Measurements from ENCODE around the gene CACNA1D. TPM values are rescaled to one million over a fixed set of nuclear protein-coding genes. Genes with fewer than 3 reads are reported as not detected.
"Not testable (repeated sequence)": the region's sequence is repeated elsewhere in the genome, so short reads cannot be mapped to it uniquely, and the experiment has no call there.

Gene CACNA1D
- total RNA-seq (10 to 100 TPM in 4 of 5 donors, 1 to 10 TPM in 1; 5.2 to 36.5 (median 20.4) TPM), polyA plus RNA-seq (under 1 TPM; 0.31 to 0.85 (median 0.61) TPM)
- long read RNA-seq, donor 1, result 0 reads
- long read RNA-seq, donor 2, partial matches to known transcripts, result 39 of 49 reads
- long read RNA-seq, donor 2, other reads (novel, unspliced or antisense), result 9 of 49 reads
- long read RNA-seq, donor 3, result 0 reads
- long read RNA-seq, donor 4, result 0 reads
- long read RNA-seq, donor 5, partial matches to known transcripts, result 0 of 1 reads
- long read RNA-seq, donor 5, other reads (novel, unspliced or antisense), result 0 of 1 reads
- long read RNA-seq, donor 6, result 0 reads
- long read RNA-seq, donor 7, result 0 reads
- long read RNA-seq, donor 8, result 0 reads
- long read RNA-seq, donor 9, partial matches to known transcripts, result 0 of 2 reads
- long read RNA-seq, donor 9, other reads (novel, unspliced or antisense), result 0 of 2 reads
- long read RNA-seq, donor 10, result 0 reads

GRCh38 chr3:53493963-53494791 is at the start of gene CACNA1D:
Gene CACNA1D, plus strand, starts transcription at chr3:53494611. Its CDS starts 556 bp downstream, at chr3:53495167.
- peak; percentile 71 to 85 for DNase-seq
- no peaks in the 10 kb centered on the region for H3K36me3 ChIP-seq
- H3K27ac ChIP-seq, result peak within 1 kb of the TSS; percentile 47 to 73 (median 58)
- 0 to 2% (median 1%) methylated on average over 16 to 122 of the region's 122 CpGs for WGBS, 5 donors
- H3K4me3 ChIP-seq, result peak within 1 kb of the TSS; percentile 59 to 80 (median 68)
- TF ChIP-seq POLR2A (IDR thresholded peaks at IDR 0.05) (no peak), CTCF (IDR thresholded peaks at IDR 0.05) (no peak), EP300 (IDR thresholded peaks at IDR 0.05) (no peak)
- intact Hi-C loops (cut with DNase I; ENCODE audit: low total_unique reads), result no loop called here
- H3K4me1 ChIP-seq, result peaks cover 19 to 55% (median 32%) of the 10 kb centered on the region in 4 donors
- H3K27me3 ChIP-seq, result peaks cover 0 to 52% (median 24%) of the 10 kb centered on the region in 3 donors
- no peaks in the 10 kb centered on the region for H3K9me3 ChIP-seq

GRCh38 chr3:53457068-53457467 is 37.3 kb upstream of the CACNA1D start:
- Histone ChIP-seq H3K9me3 (no peaks in the 10 kb centered on the region), H3K27ac (no peak overlapping the region), H3K27me3 (peaks cover 0 to 11% (median 0%) of the 10 kb centered on the region in 3 donors), H3K4me1 (no peaks in the 10 kb centered on the region), H3K36me3 (no peaks in the 10 kb centered on the region), H3K4me3 (no peak overlapping the region)
- intact Hi-C loops (cut with DNase I; ENCODE audit: low total_unique reads), result no loop called here
- no peak for DNase-seq
- TF ChIP-seq POLR2AphosphoS5 (IDR thresholded peaks at IDR 0.05) (no peak), EP300 (IDR thresholded peaks at IDR 0.05) (no peak), POLR2A (IDR thresholded peaks at IDR 0.05) (no peak), CTCF (IDR thresholded peaks at IDR 0.05) (no peak)

- no peaks in the 10 kb centered on the region for H3K36me3 ChIP-seq
- H3K27me3 ChIP-seq, result peaks cover 0 to 11% (median 0%) of the 10 kb centered on the region in 3 donors
- intact Hi-C loops (cut with DNase I; ENCODE audit: low total_unique reads), result no loop called here
- TF ChIP-seq CTCF (IDR thresholded peaks at IDR 0.05) (no peak), POLR2A (IDR thresholded peaks at IDR 0.05) (no peak), POLR2AphosphoS5 (IDR thresholded peaks at IDR 0.05) (no peak), EP300 (IDR thresholded peaks at IDR 0.05) (no peak)
- H3K27ac ChIP-seq, result no peak overlapping the region
- no peaks in the 10 kb centered on the region for H3K4me1 ChIP-seq
- DNase-seq, result no peak
- H3K9me3 ChIP-seq, result peaks cover 0 to 10% (median 5%) of the 10 kb centered on the region in 4 donors
- no peak overlapping the region for H3K4me3 ChIP-seq
- WGBS, 5 donors, result 73 to 88% (median 85%) methylated on average over 1 of the region's 1 CpG
Observed at GRCh38 chr3:53460326-53460725, 34.1 kb upstream of the CACNA1D start.

- Histone ChIP-seq H3K4me3 (no peak overlapping the region), H3K4me1 (no peaks in the 10 kb centered on the region), H3K36me3 (no peaks in the 10 kb centered on the region), H3K27me3 (no peaks in the 10 kb centered on the region), H3K27ac (no peak overlapping the region), H3K9me3 (peaks cover 0 to 10% (median 5%) of the 10 kb centered on the region in 4 donors)
- intact Hi-C loops (cut with DNase I; ENCODE audit: low total_unique reads), result no loop called here
- no peak for DNase-seq
- WGBS, 5 donors, result 79 to 98% (median 90%) methylated on average over 3 of the region's 3 CpGs
- no peak for TF ChIP-seq POLR2A (IDR thresholded peaks at IDR 0.05)
- TF ChIP-seq CTCF (IDR thresholded peaks at IDR 0.05), result no peak
- no peak for TF ChIP-seq EP300 (IDR thresholded peaks at IDR 0.05)
- TF ChIP-seq POLR2AphosphoS5 (IDR thresholded peaks at IDR 0.05), result no peak
Observed at GRCh38 chr3:53464424-53464823, 30.0 kb upstream of the CACNA1D start.

GRCh38 chr3:53469758-53470157 is 24.7 kb upstream of the CACNA1D start:
- H3K36me3 ChIP-seq; H3K27ac ChIP-seq; intact Hi-C loops (cut with DNase I; ENCODE audit: low total_unique reads); H3K4me3 ChIP-seq; H3K9me3 ChIP-seq; H3K4me1 ChIP-seq; DNase-seq; H3K27me3 ChIP-seq: not testable (repeated sequence)
- WGBS, 5 donors, result 77 to 85% (median 83%) methylated on average over 7 of the region's 7 CpGs
